GM12878 (cell line): ENCODE measurements around the gene PHOSPHO1. TPM values are rescaled to one million over a fixed set of nuclear protein-coding genes. Genes with fewer than 3 reads are reported as not detected.

Experiments
- BCL11A ChIP-seq: IDR thresholded peaks from 2 replicates; pipeline ENCODE4 v1.6.1; 2011; ENCODE audit warnings: low read depth, low read length
- CREB1 ChIP-seq: IDR thresholded peaks from 2 replicates; pipeline ENCODE4 v1.6.1; 2012; ENCODE audit warnings: low read depth, mild to moderate bottlenecking, inconsistent platforms
- CREM ChIP-seq: IDR thresholded peaks from 2 replicates; pipeline ENCODE4 v1.6.1; 2014; ENCODE audit warnings: antibody characterized with exemption, low read depth
- EED ChIP-seq: sonication (generic); IDR thresholded peaks from 2 replicates; pipeline ENCODE4 v1.6.1; 2016; ENCODE audit warnings: antibody characterized with exemption, low read depth
- EP300 ChIP-seq, 2 experiments: fragments of 150-350 bp in 1 of 2; IDR thresholded peaks; 2 replicates each; pipeline ENCODE4 v1.6.1; 2011 to 2012; ENCODE audit warnings: low read depth in 2 of 2, low read length in 2 of 2, borderline replicate concordance in 1 of 2, improper control_type of control experiment in 1 of 2, inconsistent platforms in 1 of 2; ENCODE audit not compliant: control insufficient read depth in 1 of 2
- IKZF1 ChIP-seq: fragments of 450-650 bp; conservative IDR thresholded peaks from 2 replicates; pipeline ENCODE4 v1.6.1; 2017; ENCODE audit warnings: antibody characterized with exemption, mild to moderate bottlenecking
- NBN ChIP-seq: fragments of 450-650 bp; IDR thresholded peaks from 2 replicates; pipeline ENCODE4 v1.6.1; 2016
- NFIC ChIP-seq: IDR thresholded peaks from 2 replicates; pipeline ENCODE4 v1.6.1; 2012; ENCODE audit warnings: low read depth, mild to moderate bottlenecking, inconsistent platforms, low read length, moderate library complexity
- RAD51 ChIP-seq: fragments of 450-650 bp; IDR thresholded peaks from 2 replicates; pipeline ENCODE4 v1.6.1; 2016; ENCODE audit warnings: moderate library complexity, mild to moderate bottlenecking, inconsistent platforms
- RELA ChIP-seq: fragments of 450-650 bp; IDR thresholded peaks from 2 replicates; pipeline ENCODE4 v1.8.0; 2014; ENCODE audit warnings: borderline replicate concordance; ENCODE audit not compliant: partially characterized antibody
- SIN3A ChIP-seq: IDR thresholded peaks from 2 replicates; pipeline ENCODE4 v1.6.1; 2012; ENCODE audit warnings: low read depth, low read length, improper control_type of control experiment
- SMAD1 ChIP-seq: fragments of 450-650 bp; IDR thresholded peaks from 2 replicates; pipeline ENCODE4 v1.6.1; 2018; ENCODE audit warnings: mild to moderate bottlenecking, low read depth; ENCODE audit not compliant: partially characterized antibody
- STAT1 ChIP-seq: fragments of 450-650 bp; conservative IDR thresholded peaks from 2 replicates; pipeline ENCODE4 v1.6.1; 2014; ENCODE audit warnings: antibody characterized with exemption, mild to moderate bottlenecking
- STAT3 ChIP-seq: IDR thresholded peaks from 2 replicates; pipeline ENCODE4 v1.6.1; 2011; ENCODE audit warnings: low read depth, low read length, improper control_type of control experiment
- TCF12 ChIP-seq: IDR thresholded peaks from 2 replicates; pipeline ENCODE4 v1.6.1; 2011; ENCODE audit warnings: low read depth, mild to moderate bottlenecking, low read length
- polyA plus RNA-seq, 11 experiments: library from polyadenylated mRNA; depleted of rRNA in 4 of 11; unstranded in 6 of 11; stranded (reverse) in 5 of 11; fragments of >200 nt; fragmentation: Nextera tagmentation in 4 of 11; fragmentation: Illumina TruSeq in 1 of 11; extraction: Ambion mirVana in 4 of 11; extraction: Trizol in 1 of 11; gene quantifications; 1 replicate in 1 of 11; 2 replicates in 10 of 11; pipeline versions ENCODE4 v1.2.1 to v1.2.3, GENCODE V29; 2011 to 2016; ENCODE audit warnings: inconsistent platforms in 2 of 11, missing spikeins in 2 of 11, low read depth in 1 of 11
- total RNA-seq, 4 experiments: library from RNA; depleted of rRNA in 3 of 4; stranded (reverse); fragments of >200 nt in 3 of 4; fragmentation: Illumina TruSeq in 1 of 4; extraction: Trizol in 1 of 4; gene quantifications; 2 replicates each; pipeline versions ENCODE4 v1.2.1 to v1.2.3, GENCODE V29; 2013 to 2021
- TF ChIP-seq, protein P1 (sequence below): IDR thresholded peaks from 2 replicates; pipeline ENCODE4 v1.6.1; 2012; ENCODE audit warnings: low read length, inconsistent platforms
- TF ChIP-seq, protein P2 (sequence below): IDR thresholded peaks from 2 replicates; pipeline ENCODE4 v1.6.1; 2011; ENCODE audit warnings: borderline replicate concordance, low read depth, mild to moderate bottlenecking, moderate library complexity, mixed read lengths, low read length; ENCODE audit not compliant: insufficient read depth; ENCODE audit errors: extremely low read length
- TF ChIP-seq, protein P3 (sequence below): fragments of 450-650 bp; IDR thresholded peaks from 2 replicates; pipeline ENCODE4 v1.6.1; 2016; ENCODE audit warnings: mild to moderate bottlenecking
- TF ChIP-seq, protein P4 (sequence below): fragments of 450-650 bp; IDR thresholded peaks from 2 replicates; pipeline ENCODE4 v1.6.1; 2017; ENCODE audit warnings: mild to moderate bottlenecking, moderate library complexity
- TF ChIP-seq, protein P5 (sequence below): fragments of 450-650 bp; IDR thresholded peaks from 2 replicates; pipeline ENCODE4 v1.6.1; 2017; ENCODE audit warnings: mild to moderate bottlenecking

PHOSPHO1 gene
- total and polyA plus RNA-seq, 10 of the 15 experiments (the other 5 are each of a cell fraction or from before 2014, with no cell fraction given) = 0.03 to 1.5 (median 0.16) TPM; not detected in 2

DNA sequence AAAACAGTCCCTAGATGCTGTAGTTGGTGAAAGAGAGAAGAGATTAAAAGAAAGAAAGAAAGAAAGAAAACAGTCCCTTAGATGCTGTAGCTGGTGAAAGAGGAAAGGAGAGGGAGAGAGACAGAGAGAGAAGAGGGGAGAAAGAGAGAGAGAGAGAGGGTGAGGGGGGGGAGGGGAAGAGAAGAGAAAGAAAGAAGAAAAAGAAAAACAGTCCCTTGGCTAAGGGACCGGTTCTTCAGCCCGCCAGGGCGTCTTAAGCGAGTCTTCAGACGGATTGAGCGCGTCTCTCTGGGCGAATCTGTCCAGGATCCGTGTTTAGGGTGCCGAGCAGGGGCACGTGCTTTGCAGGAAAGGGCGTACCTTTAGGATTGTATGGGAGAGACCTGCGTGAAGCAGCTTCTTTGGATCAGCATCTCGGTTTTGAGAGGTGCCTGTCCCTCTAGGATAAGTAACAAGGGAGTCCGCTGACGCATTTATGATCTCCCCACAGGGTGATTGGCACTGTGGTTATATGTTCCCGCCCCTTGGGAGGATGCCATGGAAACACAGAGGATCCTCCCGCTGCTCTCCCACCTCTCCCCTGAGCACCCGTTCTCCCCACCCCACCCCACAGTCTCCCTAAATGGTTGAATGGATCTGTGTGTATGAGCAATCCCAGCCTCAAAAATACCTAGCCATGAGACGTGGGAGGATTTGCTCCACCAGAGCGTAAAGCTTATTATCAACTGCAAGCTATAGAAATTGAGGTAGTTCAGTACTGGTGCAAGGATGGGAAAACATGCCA is 36.9 kb downstream of the PHOSPHO1 start (continued):
- TF ChIP-seq TCF12 (peak; percentile 47; the same call in 1 of the 2 replicates), RAD51 (peak; percentile 54), BCL11A (peak; percentile 89), RELA (no peak), EED (peak; percentile 95), STAT1 (no peak), NBN (peak; percentile 97), CREM (peak; percentile 66; the same call in 1 of the 2 replicates), IKZF1 (peak; percentile 97), EP300 (IDR thresholded peaks at IDR 0.05; ENCODE audit: borderline replicate concordance in 1 of 2, control insufficient read depth in 1 of 2, low read depth in 2 of 2, low read length in 2 of 2) (peak in 1 of 2 experiments; percentile 75; a peak in 2 of 4 replicates), SIN3A (no peak), STAT3 (no peak), SMAD1 (peak; percentile 72), NFIC (peak; percentile 88), CREB1 (0 out of 2 replicates have a peak, but pooled peaks have one; percentile 17)
- TF ChIP-seq, protein P1, sequence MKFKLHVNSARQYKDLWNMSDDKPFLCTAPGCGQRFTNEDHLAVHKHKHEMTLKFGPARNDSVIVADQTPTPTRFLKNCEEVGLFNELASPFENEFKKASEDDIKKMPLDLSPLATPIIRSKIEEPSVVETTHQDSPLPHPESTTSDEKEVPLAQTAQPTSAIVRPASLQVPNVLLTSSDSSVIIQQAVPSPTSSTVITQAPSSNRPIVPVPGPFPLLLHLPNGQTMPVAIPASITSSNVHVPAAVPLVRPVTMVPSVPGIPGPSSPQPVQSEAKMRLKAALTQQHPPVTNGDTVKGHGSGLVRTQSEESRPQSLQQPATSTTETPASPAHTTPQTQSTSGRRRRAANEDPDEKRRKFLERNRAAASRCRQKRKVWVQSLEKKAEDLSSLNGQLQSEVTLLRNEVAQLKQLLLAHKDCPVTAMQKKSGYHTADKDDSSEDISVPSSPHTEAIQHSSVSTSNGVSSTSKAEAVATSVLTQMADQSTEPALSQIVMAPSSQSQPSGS = peak; percentile 82
- TF ChIP-seq, protein P2, sequence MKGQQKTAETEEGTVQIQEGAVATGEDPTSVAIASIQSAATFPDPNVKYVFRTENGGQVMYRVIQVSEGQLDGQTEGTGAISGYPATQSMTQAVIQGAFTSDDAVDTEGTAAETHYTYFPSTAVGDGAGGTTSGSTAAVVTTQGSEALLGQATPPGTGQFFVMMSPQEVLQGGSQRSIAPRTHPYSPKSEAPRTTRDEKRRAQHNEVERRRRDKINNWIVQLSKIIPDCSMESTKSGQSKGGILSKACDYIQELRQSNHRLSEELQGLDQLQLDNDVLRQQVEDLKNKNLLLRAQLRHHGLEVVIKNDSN = peak; percentile 21
- TF ChIP-seq, protein P3, sequence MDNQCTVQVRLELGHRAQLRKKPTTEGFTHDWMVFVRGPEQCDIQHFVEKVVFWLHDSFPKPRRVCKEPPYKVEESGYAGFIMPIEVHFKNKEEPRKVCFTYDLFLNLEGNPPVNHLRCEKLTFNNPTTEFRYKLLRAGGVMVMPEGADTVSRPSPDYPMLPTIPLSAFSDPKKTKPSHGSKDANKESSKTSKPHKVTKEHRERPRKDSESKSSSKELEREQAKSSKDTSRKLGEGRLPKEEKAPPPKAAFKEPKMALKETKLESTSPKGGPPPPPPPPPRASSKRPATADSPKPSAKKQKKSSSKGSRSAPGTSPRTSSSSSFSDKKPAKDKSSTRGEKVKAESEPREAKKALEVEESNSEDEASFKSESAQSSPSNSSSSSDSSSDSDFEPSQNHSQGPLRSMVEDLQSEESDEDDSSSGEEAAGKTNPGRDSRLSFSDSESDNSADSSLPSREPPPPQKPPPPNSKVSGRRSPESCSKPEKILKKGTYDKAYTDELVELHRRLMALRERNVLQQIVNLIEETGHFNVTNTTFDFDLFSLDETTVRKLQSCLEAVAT = peak; percentile 98
- TF ChIP-seq, protein P4, sequence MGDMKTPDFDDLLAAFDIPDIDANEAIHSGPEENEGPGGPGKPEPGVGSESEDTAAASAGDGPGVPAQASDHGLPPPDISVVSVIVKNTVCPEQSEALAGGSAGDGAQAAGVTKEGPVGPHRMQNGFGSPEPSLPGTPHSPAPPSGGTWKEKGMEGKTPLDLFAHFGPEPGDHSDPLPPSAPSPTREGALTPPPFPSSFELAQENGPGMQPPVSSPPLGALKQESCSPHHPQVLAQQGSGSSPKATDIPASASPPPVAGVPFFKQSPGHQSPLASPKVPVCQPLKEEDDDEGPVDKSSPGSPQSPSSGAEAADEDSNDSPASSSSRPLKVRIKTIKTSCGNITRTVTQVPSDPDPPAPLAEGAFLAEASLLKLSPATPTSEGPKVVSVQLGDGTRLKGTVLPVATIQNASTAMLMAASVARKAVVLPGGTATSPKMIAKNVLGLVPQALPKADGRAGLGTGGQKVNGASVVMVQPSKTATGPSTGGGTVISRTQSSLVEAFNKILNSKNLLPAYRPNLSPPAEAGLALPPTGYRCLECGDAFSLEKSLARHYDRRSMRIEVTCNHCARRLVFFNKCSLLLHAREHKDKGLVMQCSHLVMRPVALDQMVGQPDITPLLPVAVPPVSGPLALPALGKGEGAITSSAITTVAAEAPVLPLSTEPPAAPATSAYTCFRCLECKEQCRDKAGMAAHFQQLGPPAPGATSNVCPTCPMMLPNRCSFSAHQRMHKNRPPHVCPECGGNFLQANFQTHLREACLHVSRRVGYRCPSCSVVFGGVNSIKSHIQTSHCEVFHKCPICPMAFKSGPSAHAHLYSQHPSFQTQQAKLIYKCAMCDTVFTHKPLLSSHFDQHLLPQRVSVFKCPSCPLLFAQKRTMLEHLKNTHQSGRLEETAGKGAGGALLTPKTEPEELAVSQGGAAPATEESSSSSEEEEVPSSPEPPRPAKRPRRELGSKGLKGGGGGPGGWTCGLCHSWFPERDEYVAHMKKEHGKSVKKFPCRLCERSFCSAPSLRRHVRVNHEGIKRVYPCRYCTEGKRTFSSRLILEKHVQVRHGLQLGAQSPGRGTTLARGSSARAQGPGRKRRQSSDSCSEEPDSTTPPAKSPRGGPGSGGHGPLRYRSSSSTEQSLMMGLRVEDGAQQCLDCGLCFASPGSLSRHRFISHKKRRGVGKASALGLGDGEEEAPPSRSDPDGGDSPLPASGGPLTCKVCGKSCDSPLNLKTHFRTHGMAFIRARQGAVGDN = peak; percentile 53
- TF ChIP-seq, protein P5, sequence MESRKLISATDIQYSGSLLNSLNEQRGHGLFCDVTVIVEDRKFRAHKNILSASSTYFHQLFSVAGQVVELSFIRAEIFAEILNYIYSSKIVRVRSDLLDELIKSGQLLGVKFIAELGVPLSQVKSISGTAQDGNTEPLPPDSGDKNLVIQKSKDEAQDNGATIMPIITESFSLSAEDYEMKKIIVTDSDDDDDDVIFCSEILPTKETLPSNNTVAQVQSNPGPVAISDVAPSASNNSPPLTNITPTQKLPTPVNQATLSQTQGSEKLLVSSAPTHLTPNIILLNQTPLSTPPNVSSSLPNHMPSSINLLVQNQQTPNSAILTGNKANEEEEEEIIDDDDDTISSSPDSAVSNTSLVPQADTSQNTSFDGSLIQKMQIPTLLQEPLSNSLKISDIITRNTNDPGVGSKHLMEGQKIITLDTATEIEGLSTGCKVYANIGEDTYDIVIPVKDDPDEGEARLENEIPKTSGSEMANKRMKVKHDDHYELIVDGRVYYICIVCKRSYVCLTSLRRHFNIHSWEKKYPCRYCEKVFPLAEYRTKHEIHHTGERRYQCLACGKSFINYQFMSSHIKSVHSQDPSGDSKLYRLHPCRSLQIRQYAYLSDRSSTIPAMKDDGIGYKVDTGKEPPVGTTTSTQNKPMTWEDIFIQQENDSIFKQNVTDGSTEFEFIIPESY = peak; percentile 5; the same call in 1 of the 2 replicates
